RWPE1 (cell line): Measurements from ENCODE around the gene SLC6A6.
A peak's percentile ranks its signal among the peaks of the same experiment; 100 is the strongest.

Experiments used
- CTCF ChIA-PET: fragments of 350-600 bp; sonication (Branson Sonifier 250); formaldehyde crosslinking; extraction: SDS; loops from one replicate; lab custom pipeline; 2021; lab: Yijun Ruan, JAX
- POLR2A ChIA-PET: fragments of 400-600 bp; formaldehyde crosslinking; extraction: SDS; loops from one replicate; lab custom pipeline; 2020; ENCODE audit warnings: antibody characterized with exemption; ENCODE audit not compliant: low non-redundant PET; lab: Yijun Ruan, JAX
- DNase-seq: peaks from one replicate; pipeline ENCODE4 v3.0.0; 2012; ENCODE audit warnings: low spot score
- H3K27ac ChIP-seq: fragments of 450-650 bp; 2 replicates; pipeline ENCODE4 v1.5.1; 2017
- CTCF ChIP-seq: fragments of 450-650 bp; conservative IDR thresholded peaks from 2 replicates; pipeline ENCODE4 v1.5.1; 2017; ENCODE audit warnings: low read depth, mild to moderate bottlenecking

Gene SLC6A6

GRCh38 chr3:14413381-14414071 lies 11.1 kb downstream of the SLC6A6 start:
- DNase-seq = no peak
- CTCF ChIA-PET = interaction anchor here (0.7 kb wide), 1 partner anchor 9 kb away, joined by 6 read pairs; no protein-coding TSS in a partner anchor
- POLR2A ChIA-PET = no interaction called here
- H3K27ac ChIP-seq = peak overlapping the region; percentile 77
- TF ChIP-seq CTCF = no peak

- ChIA-PET CTCF (interaction anchor here (0.7 kb wide), 1 partner anchor 1049 kb away, joined by 4 read pairs; no protein-coding TSS in a partner anchor), POLR2A (no interaction called here)
- no peak for TF ChIP-seq CTCF
- peak overlapping the region; percentile 77 for H3K27ac ChIP-seq
- no peak for DNase-seq
These were observed 12.5 kb downstream of the SLC6A6 start for GRCh38 chr3:14414846-14415464.

GRCh38 chr3:14415501-14415900 lies 13.1 kb downstream of the SLC6A6 start:
- CTCF ChIA-PET = interaction anchor here (0.7 kb wide), 1 partner anchor 1050 kb away, joined by 4 read pairs; no protein-coding TSS in a partner anchor
- H3K27ac ChIP-seq = peak overlapping the region; percentile 77
- no peak for TF ChIP-seq CTCF
- POLR2A ChIA-PET = no interaction called here
- peak; percentile 41 for DNase-seq

GRCh38 chr3:14416453-14416852 lies 14.0 kb downstream of the SLC6A6 start:
- TF ChIP-seq CTCF = no peak
- ChIA-PET CTCF (interaction anchor here (0.7 kb wide), 1 partner anchor 238 kb away, joined by 3 read pairs; the partner anchor contains the start of gene LSM3), POLR2A (no interaction called here)
- H3K27ac ChIP-seq = peak overlapping the region; percentile 77
- DNase-seq = no peak

- TF ChIP-seq CTCF = no peak
- POLR2A ChIA-PET = no interaction called here
- DNase-seq = no peak
These were observed 16.2 kb downstream of the SLC6A6 start for GRCh38 chr3:14418296-14419250.

More at GRCh38 chr3:14418296-14419250, 16.2 kb downstream of the SLC6A6 start:
- CTCF ChIA-PET = no interaction called here
- 0 out of 2 replicates have a peak overlapping the region, but pooled peaks have one; percentile 2 for H3K27ac ChIP-seq
